ENCODE results near the gene DMRTB1.

The DMRTB1 gene

DNA sequence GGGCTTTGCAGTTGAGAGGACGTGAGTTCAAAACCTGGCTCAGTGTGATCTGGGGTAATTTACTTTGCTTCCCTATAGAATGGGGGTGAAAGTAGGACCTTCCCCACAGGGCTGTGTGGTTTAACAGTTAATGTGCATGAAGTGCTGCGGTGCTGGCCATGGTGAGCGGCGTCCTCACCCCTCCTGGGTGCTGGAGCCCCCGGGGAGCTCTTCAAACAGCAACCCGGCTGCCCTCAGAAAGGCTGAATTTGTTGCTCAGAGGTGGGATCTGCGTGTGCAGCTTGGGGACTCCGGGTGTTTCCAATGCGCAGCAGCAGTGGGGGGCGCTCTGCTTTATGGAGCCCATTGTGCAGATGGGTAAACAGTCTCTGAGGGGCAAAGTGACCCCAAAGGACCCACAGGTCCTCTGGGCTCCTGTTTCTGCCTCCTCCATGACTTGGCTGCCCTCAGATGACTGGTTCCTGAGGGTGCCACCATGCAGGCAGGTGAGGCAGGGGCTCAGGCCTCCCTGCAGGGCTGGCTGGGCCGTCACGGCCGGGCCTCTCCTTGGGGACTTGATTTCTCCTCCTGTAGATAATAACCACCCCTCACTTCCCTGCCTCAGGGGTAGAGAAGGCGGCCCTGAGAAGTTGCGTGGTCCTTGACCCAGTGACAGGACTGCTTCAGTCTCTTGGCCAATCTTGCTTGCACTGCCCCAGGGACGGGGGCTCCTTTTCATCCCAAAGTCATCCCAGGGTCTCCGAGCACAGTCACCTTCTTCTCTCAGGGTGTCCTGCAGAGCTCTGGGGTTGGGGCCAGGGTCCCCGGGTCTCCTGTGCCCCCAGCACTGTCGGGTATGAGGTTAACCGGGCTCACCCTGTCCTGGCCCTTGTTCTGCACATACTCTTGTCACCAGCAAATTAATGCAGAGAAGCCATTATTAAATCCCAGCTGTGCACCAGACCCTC, 40.3 kb downstream of the DMRTB1 start:
- Histone ChIP-seq H3K79me2 (ENCODE audit: low read length) (no peaks in the 10 kb centered on the region), H3K9me3 (ENCODE audit: insufficient read depth, low read length) (no peaks in the 10 kb centered on the region), H4K20me1 (ENCODE audit: insufficient read depth, low read length) (no peaks in the 10 kb centered on the region), H3K9ac (ENCODE audit: low read length) (no peak overlapping the region), H3K4me1 (ENCODE audit: low read length) (no peaks in the 10 kb centered on the region), H3K36me3 (replicated peaks; ENCODE audit: low read depth, low read length) (no peaks in the 10 kb centered on the region), H2AFZ (ENCODE audit: low read depth, low read length) (no peak overlapping the region), H3K27me3 (ENCODE audit: low read depth, low read length) (no peaks in the 10 kb centered on the region), H3K4me2 (ENCODE audit: low read length) (no peak overlapping the region), H3K27ac (ENCODE audit: low read length) (no peak overlapping the region), H3K4me3 (ENCODE audit: low read length) (no peak overlapping the region)
- no peak for TF ChIP-seq EZH2phosphoT487 (IDR thresholded peaks at IDR 0.05; ENCODE audit: low read depth)
- TF ChIP-seq, protein P1, sequence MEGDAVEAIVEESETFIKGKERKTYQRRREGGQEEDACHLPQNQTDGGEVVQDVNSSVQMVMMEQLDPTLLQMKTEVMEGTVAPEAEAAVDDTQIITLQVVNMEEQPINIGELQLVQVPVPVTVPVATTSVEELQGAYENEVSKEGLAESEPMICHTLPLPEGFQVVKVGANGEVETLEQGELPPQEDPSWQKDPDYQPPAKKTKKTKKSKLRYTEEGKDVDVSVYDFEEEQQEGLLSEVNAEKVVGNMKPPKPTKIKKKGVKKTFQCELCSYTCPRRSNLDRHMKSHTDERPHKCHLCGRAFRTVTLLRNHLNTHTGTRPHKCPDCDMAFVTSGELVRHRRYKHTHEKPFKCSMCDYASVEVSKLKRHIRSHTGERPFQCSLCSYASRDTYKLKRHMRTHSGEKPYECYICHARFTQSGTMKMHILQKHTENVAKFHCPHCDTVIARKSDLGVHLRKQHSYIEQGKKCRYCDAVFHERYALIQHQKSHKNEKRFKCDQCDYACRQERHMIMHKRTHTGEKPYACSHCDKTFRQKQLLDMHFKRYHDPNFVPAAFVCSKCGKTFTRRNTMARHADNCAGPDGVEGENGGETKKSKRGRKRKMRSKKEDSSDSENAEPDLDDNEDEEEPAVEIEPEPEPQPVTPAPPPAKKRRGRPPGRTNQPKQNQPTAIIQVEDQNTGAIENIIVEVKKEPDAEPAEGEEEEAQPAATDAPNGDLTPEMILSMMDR (IDR thresholded peaks at IDR 0.05; ENCODE audit: low read depth, low read length): no peak

DNA sequence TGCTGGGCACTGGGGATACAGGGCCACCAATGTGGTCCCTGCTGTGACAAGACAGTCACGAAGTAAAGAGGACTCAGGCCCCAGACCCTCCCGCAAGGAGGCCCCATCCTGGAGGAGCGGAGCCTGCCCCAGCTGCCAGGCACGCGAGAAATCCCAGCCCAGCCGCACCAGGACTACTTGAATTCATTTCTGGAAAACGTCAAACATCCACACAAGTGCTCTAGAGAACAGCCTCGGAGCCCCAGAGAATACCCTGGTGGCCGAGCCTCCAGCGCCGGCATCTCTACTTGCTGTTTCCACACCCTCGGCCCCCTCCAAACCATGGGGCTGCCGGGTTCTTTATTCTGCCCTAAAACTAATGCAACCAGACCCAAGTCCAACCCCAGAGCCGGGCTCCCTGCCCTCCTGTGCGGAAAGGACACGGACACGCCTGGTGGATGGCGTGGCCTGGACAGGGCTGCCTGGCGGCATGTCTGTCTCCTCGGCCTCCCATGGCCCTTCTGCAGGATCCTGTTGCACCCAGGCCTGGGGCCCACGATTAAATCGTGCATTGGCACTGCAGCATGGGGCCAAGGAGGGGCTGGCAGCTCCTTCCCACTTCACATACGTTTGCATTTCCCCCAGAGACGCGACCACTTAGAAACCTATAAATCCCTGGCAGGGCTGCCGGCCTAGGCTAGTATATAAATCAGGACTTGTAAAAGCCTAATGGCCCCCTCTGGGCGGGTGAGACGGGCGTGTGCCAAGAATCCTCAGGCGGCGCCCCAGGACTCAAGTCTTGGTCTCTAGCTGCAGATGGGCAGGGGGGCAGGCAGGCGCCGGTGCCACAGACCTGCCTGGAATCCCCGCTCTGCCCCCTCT, 41.2 kb downstream of the DMRTB1 start:
- no peak overlapping the region for H3K27ac ChIP-seq (ENCODE audit: low read length)
- H3K36me3 ChIP-seq (replicated peaks; ENCODE audit: low read depth, low read length): no peaks in the 10 kb centered on the region
- TF ChIP-seq EZH2phosphoT487 (IDR thresholded peaks at IDR 0.05; ENCODE audit: low read depth): no peak
- TF ChIP-seq, protein P1 (IDR thresholded peaks at IDR 0.05; ENCODE audit: low read depth, low read length): no peak
- no peaks in the 10 kb centered on the region for H3K27me3 ChIP-seq (ENCODE audit: low read depth, low read length)
- no peak overlapping the region for H3K9ac ChIP-seq (ENCODE audit: low read length)
- H3K4me1 ChIP-seq (ENCODE audit: low read length): no peaks in the 10 kb centered on the region
- H4K20me1 ChIP-seq (ENCODE audit: insufficient read depth, low read length): no peaks in the 10 kb centered on the region
- no peaks in the 10 kb centered on the region for H3K9me3 ChIP-seq (ENCODE audit: insufficient read depth, low read length)
- no peak overlapping the region for H2AFZ ChIP-seq (ENCODE audit: low read depth, low read length)
- H3K79me2 ChIP-seq (ENCODE audit: low read length): no peaks in the 10 kb centered on the region
- no peak overlapping the region for H3K4me3 ChIP-seq (ENCODE audit: low read length)
- H3K4me2 ChIP-seq (ENCODE audit: low read length): no peak overlapping the region

DNA sequence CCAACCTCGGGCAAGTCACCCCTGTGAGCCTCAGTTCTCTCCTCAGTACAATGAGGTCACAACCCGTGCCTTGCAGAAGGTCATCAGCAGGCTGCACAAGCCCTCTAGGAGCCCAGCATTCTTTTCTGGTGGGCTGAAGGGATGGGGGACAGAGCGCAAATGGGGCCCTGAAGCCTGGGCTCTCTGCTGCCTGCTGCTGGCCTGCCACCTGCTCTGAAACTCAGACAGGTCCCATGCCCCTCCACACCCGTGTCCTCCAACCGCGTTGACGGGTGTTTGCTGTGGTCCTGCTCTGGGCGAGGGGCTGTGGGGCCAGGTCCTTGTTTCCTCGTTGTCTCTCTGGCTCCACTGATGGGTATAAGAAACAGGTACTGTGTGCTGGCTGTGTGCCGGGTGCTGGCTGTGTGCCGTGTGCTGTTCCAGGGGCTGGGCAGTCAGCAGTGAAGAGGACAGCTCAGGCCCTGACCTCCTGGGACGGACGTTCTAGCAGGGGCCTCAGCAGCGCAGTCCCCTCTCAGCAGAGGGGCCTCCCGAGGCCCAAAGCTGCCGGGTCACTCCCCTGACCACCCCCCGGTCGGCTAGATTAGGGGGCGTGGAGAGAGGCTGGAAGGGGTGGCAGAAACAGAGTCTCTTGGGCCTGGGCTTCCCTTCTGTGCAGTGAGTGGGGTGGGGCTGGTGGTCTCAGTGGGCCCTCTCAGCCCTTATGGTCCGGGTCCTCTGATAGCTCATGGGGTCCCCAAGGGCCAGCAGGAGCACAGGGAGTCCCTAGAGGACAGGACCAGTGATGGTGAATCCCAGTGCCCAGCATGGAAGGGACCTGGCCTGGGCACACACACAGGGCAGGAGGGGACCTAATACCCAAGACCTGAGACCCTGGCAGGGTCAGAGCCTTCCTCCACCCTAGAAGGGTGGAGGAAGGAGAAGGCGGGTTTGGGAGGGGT, 42.1 kb downstream of the DMRTB1 start:
- H3K4me2 ChIP-seq (ENCODE audit: low read length): no peak overlapping the region
- H3K4me1 ChIP-seq (ENCODE audit: low read length): no peaks in the 10 kb centered on the region
- no peaks in the 10 kb centered on the region for H3K9me3 ChIP-seq (ENCODE audit: insufficient read depth, low read length)
- H3K9ac ChIP-seq (ENCODE audit: low read length): no peak overlapping the region
- H4K20me1 ChIP-seq (ENCODE audit: insufficient read depth, low read length): no peaks in the 10 kb centered on the region
- no peaks in the 10 kb centered on the region for H3K27me3 ChIP-seq (ENCODE audit: low read depth, low read length)
- no peak overlapping the region for H2AFZ ChIP-seq (ENCODE audit: low read depth, low read length)
- H3K79me2 ChIP-seq (ENCODE audit: low read length): no peaks in the 10 kb centered on the region
- H3K27ac ChIP-seq (ENCODE audit: low read length): no peak overlapping the region
- no peaks in the 10 kb centered on the region for H3K36me3 ChIP-seq (replicated peaks; ENCODE audit: low read depth, low read length)
- H3K4me3 ChIP-seq (ENCODE audit: low read length): no peak overlapping the region
- no peak for TF ChIP-seq EZH2phosphoT487 (IDR thresholded peaks at IDR 0.05; ENCODE audit: low read depth)
- TF ChIP-seq, protein P1 (IDR thresholded peaks at IDR 0.05; ENCODE audit: low read depth, low read length): no peak
